CD4-positive, CD25-positive, alpha-beta regulatory T cell (primary cell): Measurements from ENCODE around the gene ZNF674. TPM values are rescaled to one million over a fixed set of nuclear protein-coding genes. Genes with fewer than 3 reads are reported as not detected.
A peak's percentile ranks its signal among the peaks of the same experiment; 100 is the strongest.

ENCODE experiments used
- ATAC-seq, 2 donors: fragments of 150-1000 bp; cut with Tn5 transposase; one replicate each; pipeline ENCODE4 v1.10.0; 2021; ENCODE audit warnings: low read depth in 2 of 2, moderate number of reproducible peaks in 2 of 2, moderate library complexity in 1 of 2
- DNase-seq, 3 donors: peaks; one replicate each; pipeline versions ENCODE4 v3.0.0 to v3.0.0-alpha.2; 2012 to 2022; ENCODE audit warnings: mixed read lengths in 1 of 3
- H3K27ac ChIP-seq: one replicate; pipeline ENCODE4 v1.7.0; 2013; ENCODE audit warnings: mild to moderate bottlenecking, low read length; ENCODE audit not compliant: insufficient read depth, poor library complexity, severe bottlenecking
- H3K27me3 ChIP-seq: one replicate; pipeline ENCODE4 v1.7.0; 2013; ENCODE audit warnings: low read length; ENCODE audit not compliant: control insufficient read depth, insufficient read depth
- H3K36me3 ChIP-seq: one replicate; pipeline ENCODE4 v1.7.0; 2013; ENCODE audit warnings: mild to moderate bottlenecking, low read length, moderate library complexity; ENCODE audit not compliant: control insufficient read depth, insufficient read depth
- H3K4me1 ChIP-seq: 2 replicates; pipeline ENCODE4 v1.7.0; 2013; ENCODE audit warnings: mild to moderate bottlenecking, low read length; ENCODE audit not compliant: insufficient read depth, control insufficient read depth, poor library complexity, severe bottlenecking
- H3K4me3 ChIP-seq: one replicate; pipeline ENCODE4 v1.7.0; 2013; ENCODE audit warnings: low read depth, mild to moderate bottlenecking, low read length, moderate library complexity
- H3K9me3 ChIP-seq, 2 experiments: 1 replicate in 1 of 2; 2 replicates in 1 of 2; pipeline ENCODE4 v1.7.0; 2013; ENCODE audit warnings: low read length in 2 of 2, mild to moderate bottlenecking in 1 of 2, moderate library complexity in 1 of 2; ENCODE audit not compliant: control insufficient read depth in 2 of 2
- H3K27ac Mint-ChIP-seq, 3 donors: one replicate each; pipeline ENCODE4 v1.8.0; 2020 to 2022; ENCODE audit warnings: mild to moderate bottlenecking in 3 of 3, mixed read lengths in 3 of 3, moderate library complexity in 2 of 3
- H3K27me3 Mint-ChIP-seq: one replicate; pipeline ENCODE4 v1.8.0; 2022; ENCODE audit warnings: mild to moderate bottlenecking, mixed read lengths
- H3K36me3 Mint-ChIP-seq: one replicate; pipeline ENCODE4 v1.8.0; 2020; ENCODE audit warnings: mixed read lengths
- H3K4me1 Mint-ChIP-seq, 4 donors: one replicate each; pipeline ENCODE4 v1.8.0; 2020 to 2022; ENCODE audit warnings: mixed read lengths in 4 of 4, mild to moderate bottlenecking in 1 of 4
- H3K4me3 Mint-ChIP-seq, 4 donors: one replicate each; pipeline ENCODE4 v1.8.0; 2020 to 2022; ENCODE audit warnings: mild to moderate bottlenecking in 4 of 4, mixed read lengths in 4 of 4, moderate library complexity in 3 of 4
- H3K9me3 Mint-ChIP-seq, 7 donors: one replicate each; pipeline ENCODE4 v1.8.0; 2020 to 2022; ENCODE audit warnings: mixed read lengths in 7 of 7, mild to moderate bottlenecking in 3 of 7, moderate library complexity in 2 of 7
- polyA plus RNA-seq, 4 donors: library from polyadenylated mRNA; unstranded; fragments of 300-500 nt; fragmentation: Illumina TruSeq; gene quantifications; one replicate each; pipeline ENCODE4 v1.2.3, GENCODE V29; 2021
- total RNA-seq: library from RNA; stranded (reverse); gene quantifications from one replicate; pipeline ENCODE4 v1.2.3, GENCODE V29; 2022

ZNF674 gene
- total and polyA plus RNA-seq, 5 donors from 2014 or later, result 0.57 to 3.6 (median 2.4) TPM

DNA sequence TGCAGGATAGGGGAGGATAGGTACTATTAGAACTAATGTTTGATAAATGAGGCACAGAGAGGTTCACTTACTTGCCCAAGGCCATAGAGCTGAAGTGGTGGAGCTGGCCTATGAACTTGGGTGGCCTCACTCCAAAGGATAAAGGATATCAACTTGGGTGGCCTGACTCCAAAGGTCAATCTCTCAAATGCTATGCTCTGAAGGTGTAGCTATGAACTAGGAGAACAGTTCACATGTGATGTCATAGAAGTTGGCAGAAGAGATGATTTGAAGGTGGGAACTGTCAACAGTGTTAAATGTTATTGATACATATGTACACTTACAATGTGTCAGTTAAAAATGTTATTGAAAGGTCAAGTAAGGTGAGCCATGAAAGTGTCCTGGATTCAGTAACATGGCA, 22.2 kb upstream of the ZNF674 start:
- Mint-ChIP-seq H3K4me1 (peaks cover 4 to 11% (median 8%) of the 10 kb centered on the region in 4 donors), H3K36me3 (no peaks in the 10 kb centered on the region), H3K9me3 (no peaks in the 10 kb centered on the region), H3K4me3 (no peak overlapping the region), H3K27me3 (no peaks in the 10 kb centered on the region), H3K27ac (peak overlapping the region in 1 of 3 donors; percentile 71)
- Histone ChIP-seq H3K27me3 (no peaks in the 10 kb centered on the region), H3K27ac (no peak overlapping the region), H3K36me3 (no peaks in the 10 kb centered on the region), H3K4me1 (peaks cover 11% of the 10 kb centered on the region), H3K9me3 (no peaks in the 10 kb centered on the region), H3K4me3 (no peak overlapping the region)
- no peak for DNase-seq
- no peak for ATAC-seq

DNA sequence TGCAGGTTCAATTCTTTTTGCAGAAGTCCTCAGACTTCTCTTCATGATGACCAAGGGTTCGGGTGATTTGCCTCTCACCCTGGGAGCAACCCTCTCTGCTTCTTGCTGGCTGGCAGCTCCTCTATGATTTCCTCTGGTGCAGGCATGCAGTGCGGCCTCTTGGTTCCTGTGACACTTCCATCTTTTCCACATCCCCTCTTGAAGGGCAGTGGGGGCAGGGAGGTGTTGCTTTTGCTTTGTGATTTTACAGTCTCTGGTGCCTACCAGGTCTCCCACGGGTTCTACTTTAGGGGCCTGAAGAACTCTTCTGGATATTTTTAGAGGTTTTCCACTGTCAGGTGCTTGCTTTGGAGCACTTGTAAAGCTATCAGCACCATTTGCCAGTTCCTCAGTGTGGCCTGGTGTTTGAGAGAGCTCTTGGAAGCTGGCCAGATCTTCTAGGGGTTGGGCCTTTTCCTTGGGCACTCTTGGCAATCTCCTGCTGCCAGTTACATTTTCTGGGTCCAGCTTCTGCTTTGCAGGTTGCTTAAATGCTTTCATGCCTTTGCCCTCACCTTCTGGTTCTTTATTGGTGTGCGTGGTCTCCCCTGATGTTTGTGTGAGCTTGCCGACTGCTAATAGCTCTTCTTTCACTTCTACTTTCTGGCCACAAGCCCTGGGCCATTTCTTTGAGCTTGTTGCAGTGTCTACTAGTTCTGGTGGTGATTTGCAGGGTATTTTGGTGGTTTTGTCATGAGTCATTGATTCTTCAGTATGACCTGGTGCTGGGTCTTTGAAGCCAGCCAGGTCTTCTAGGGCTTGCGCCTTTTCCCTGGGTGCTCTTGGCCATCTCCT, 16.8 kb upstream of the ZNF674 start:
- Mint-ChIP-seq H3K4me3 (no peak overlapping the region), H3K36me3 (no peaks in the 10 kb centered on the region), H3K27ac (peak overlapping the region in 2 of 3 donors; percentile 42 to 76), H3K4me1 (peaks cover 0 to 9% (median 5%) of the 10 kb centered on the region in 4 donors), H3K27me3 (no peaks in the 10 kb centered on the region), H3K9me3 (no peaks in the 10 kb centered on the region)
- peak in 1 of 3 donors; percentile 45 for DNase-seq
- ATAC-seq, result peak; percentile 47 to 48
- Histone ChIP-seq H3K27me3 (no peaks in the 10 kb centered on the region), H3K9me3 (no peaks in the 10 kb centered on the region), H3K4me1 (no peaks in the 10 kb centered on the region), H3K4me3 (no peak overlapping the region), H3K36me3 (no peaks in the 10 kb centered on the region), H3K27ac (no peak overlapping the region)

DNA sequence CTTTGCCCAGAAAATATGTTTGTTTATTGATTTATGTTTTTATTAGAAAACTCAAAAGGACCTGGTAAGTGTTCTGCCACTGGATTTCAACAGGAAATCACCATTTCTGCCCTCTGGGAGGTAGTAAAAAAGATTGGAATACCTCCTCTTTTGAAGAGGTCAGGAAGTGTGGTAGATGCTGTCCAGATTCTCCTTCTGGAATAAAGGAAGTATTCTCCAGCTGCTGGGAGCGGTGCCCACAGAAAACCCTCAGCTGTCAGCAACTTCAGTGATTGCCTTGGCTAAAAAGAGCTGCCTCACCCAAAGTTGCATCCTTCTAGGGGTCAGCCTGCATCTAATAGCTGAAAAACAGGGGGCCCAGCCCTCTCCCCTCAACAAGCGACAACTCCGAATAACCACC, 13.8 kb upstream of the ZNF674 start:
- Histone ChIP-seq H3K4me1 (no peaks in the 10 kb centered on the region), H3K27ac (no peak overlapping the region), H3K27me3 (no peaks in the 10 kb centered on the region), H3K36me3 (no peaks in the 10 kb centered on the region), H3K4me3 (no peak overlapping the region), H3K9me3 (no peaks in the 10 kb centered on the region)
- Mint-ChIP-seq H3K9me3 (no peaks in the 10 kb centered on the region), H3K27me3 (no peaks in the 10 kb centered on the region), H3K4me3 (no peak overlapping the region), H3K36me3 (no peaks in the 10 kb centered on the region), H3K4me1 (peaks cover 4 to 9% (median 5%) of the 10 kb centered on the region in 4 donors), H3K27ac (no peak overlapping the region)
- ATAC-seq, result no peak
- no peak for DNase-seq

DNA sequence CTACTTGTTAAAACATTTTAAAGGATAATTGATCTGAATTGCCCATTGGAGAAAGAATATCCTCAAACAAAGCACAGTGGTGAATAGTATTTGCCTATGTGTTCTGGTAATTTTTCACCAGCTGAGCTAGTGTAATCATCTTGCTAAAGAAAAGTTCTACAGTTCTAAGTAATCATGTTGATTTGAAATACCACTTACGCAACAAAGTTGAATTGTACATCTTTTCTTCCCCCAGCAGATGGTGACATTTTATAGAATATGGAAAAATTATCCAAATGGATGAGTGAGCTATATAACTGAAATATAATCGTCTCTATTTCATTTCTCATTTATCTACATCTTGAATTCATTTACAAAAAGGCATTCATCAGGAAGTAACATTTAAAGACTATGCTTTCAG, 9.7 kb upstream of the ZNF674 start:
- no peak overlapping the region for H3K4me3 Mint-ChIP-seq
- H3K9me3 Mint-ChIP-seq, result no peaks in the 10 kb centered on the region
- Histone ChIP-seq H3K36me3 (no peaks in the 10 kb centered on the region), H3K4me3 (no peak overlapping the region), H3K27me3 (no peaks in the 10 kb centered on the region), H3K27ac (no peak overlapping the region), H3K9me3 (no peaks in the 10 kb centered on the region), H3K4me1 (no peaks in the 10 kb centered on the region)
- H3K27me3 Mint-ChIP-seq, result no peaks in the 10 kb centered on the region
- H3K36me3 Mint-ChIP-seq, result no peaks in the 10 kb centered on the region
- peak in 2 of 3 donors; percentile 26 to 33 for DNase-seq
- ATAC-seq, result no peak
- H3K27ac Mint-ChIP-seq, result no peak overlapping the region
- peaks cover 0 to 5% (median under 1%) of the 10 kb centered on the region in 4 donors for H3K4me1 Mint-ChIP-seq

DNA sequence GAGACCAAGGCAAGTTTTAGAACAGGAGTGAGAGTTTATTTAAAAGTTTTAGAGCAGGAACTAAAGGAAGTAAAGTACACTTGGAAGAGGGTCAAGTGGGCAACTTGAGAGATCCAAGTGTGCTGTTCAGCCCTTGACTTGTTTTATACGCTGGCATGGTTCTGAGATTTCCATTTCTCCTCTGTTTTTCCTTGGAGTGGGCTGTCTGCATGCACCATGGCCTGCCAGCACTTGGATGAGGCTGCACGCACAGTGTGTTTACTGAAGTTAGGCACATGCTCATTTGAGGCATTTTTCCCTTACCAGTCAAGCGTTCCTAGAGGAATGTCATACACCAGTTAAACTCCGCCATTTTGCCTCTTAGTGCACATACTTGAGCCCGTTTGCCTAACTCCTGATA, 8.7 kb upstream of the ZNF674 start:
- H3K4me3 ChIP-seq, result no peak overlapping the region
- no peaks in the 10 kb centered on the region for H3K36me3 ChIP-seq
- H3K36me3 Mint-ChIP-seq, result no peaks in the 10 kb centered on the region
- H3K27me3 Mint-ChIP-seq, result no peaks in the 10 kb centered on the region
- no peak overlapping the region for H3K27ac ChIP-seq
- peaks cover 2 to 6% (median 4%) of the 10 kb centered on the region in 4 donors for H3K4me1 Mint-ChIP-seq
- H3K9me3 ChIP-seq, result no peaks in the 10 kb centered on the region
- no peaks in the 10 kb centered on the region for H3K4me1 ChIP-seq
- no peak for ATAC-seq
- H3K4me3 Mint-ChIP-seq, result no peak overlapping the region
- no peaks in the 10 kb centered on the region for H3K27me3 ChIP-seq
- DNase-seq, result no peak
- H3K9me3 Mint-ChIP-seq, result peaks cover 0 to under 1% (median 0%) of the 10 kb centered on the region in 7 donors
- no peak overlapping the region for H3K27ac Mint-ChIP-seq

DNA sequence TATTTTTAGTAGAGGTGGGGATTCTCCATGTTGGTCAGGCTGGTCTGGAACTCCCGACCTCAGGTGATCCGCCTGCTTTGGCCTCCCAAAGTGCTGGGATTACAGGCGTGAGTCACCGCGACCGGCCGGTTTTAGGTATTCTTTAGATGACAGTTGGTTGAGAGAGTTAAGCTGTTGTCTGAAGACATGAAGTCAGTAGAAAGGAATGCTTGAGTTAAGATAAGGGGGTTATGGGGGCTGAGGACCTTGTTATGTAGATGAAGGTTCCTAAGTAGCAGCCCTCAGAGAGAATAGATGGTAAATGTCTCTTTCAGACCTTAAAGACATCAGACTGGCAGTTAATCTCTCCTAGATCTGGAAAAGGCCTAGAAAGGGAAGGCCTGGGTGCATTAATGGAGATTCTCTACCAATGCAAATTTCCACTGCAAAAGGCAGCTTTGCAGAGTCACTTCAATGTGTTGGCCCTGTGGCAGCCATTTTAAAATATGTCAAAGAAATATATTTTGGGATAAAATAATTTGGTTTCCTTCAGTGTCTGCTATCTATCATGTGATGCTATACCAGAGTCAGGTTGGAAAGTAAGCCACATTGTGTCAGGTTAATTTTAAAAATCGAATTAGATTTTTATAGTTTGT, 6.4 kb upstream of the ZNF674 start:
- H3K27me3 Mint-ChIP-seq, result no peaks in the 10 kb centered on the region
- ATAC-seq (no peak), DNase-seq (no peak)

DNA sequence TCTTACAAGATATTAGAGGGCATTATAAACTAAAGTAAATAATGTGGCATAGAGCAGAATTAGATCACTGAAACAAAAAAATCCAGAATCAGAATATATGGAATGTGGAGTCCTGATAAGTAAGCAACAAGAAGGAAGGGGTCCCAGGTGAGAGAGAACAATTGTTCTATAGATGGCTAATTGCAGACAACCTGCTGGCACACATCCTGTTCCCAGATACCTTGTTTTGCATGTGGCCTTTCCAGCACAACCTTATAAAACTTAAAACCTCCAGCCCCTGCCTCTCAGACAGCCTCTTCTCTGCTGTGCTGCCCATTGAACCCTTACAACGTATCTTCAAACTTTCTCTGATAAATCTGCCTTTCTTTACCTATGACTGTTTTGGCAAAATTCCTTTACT, 4.7 kb upstream of the ZNF674 start:
- Histone ChIP-seq H3K4me1 (peaks cover 11% of the 10 kb centered on the region), H3K27me3 (no peaks in the 10 kb centered on the region), H3K36me3 (no peaks in the 10 kb centered on the region), H3K27ac (no peak overlapping the region), H3K4me3 (no peak overlapping the region), H3K9me3 (no peaks in the 10 kb centered on the region)
- no peak for ATAC-seq
- Mint-ChIP-seq H3K4me1 (peaks cover 5 to 30% (median 17%) of the 10 kb centered on the region in 4 donors), H3K36me3 (no peaks in the 10 kb centered on the region), H3K4me3 (no peak overlapping the region), H3K27ac (peak overlapping the region in 1 of 3 donors; percentile 32), H3K9me3 (peaks cover 0 to 1% (median 0%) of the 10 kb centered on the region in 7 donors), H3K27me3 (peaks cover 4% of the 10 kb centered on the region)
- no peak for DNase-seq

More for the DNA sequence above, 6.4 kb upstream of the ZNF674 start:
- Mint-ChIP-seq H3K27ac (no peak overlapping the region), H3K9me3 (peaks cover 0 to 1% (median 0%) of the 10 kb centered on the region in 7 donors), H3K36me3 (no peaks in the 10 kb centered on the region), H3K4me1 (peaks cover 5 to 16% (median 10%) of the 10 kb centered on the region in 4 donors), H3K4me3 (no peak overlapping the region)
- Histone ChIP-seq H3K4me3 (no peak overlapping the region), H3K27me3 (no peaks in the 10 kb centered on the region), H3K27ac (no peak overlapping the region), H3K4me1 (peaks cover 2% of the 10 kb centered on the region), H3K9me3 (no peaks in the 10 kb centered on the region), H3K36me3 (no peaks in the 10 kb centered on the region)
